Thoracic aorta (tissue), 2 donors: ENCODE results near the gene KIDINS220. TPM values are rescaled to one million over a fixed set of nuclear protein-coding genes. Genes with fewer than 3 reads are reported as not detected.

Experiments used
- ATAC-seq: fragments of 150-250 bp; one replicate; pipeline ENCODE4 v1.8.0; 2017; ENCODE audit warnings: low read depth; ENCODE audit not compliant: insufficient number of reproducible peaks, low FRiP score
- DNase-seq: peaks from one replicate; pipeline ENCODE4 v3.0.0-alpha.2; 2020; ENCODE audit warnings: low spot score
- H3K27ac ChIP-seq, 2 donors: fragments of 200-600 bp; sonication (generic); 1 replicate in 1 of 2; 2 replicates in 1 of 2; pipeline ENCODE4 v1.5.1; 2016; ENCODE audit warnings: mild to moderate bottlenecking in 2 of 2, moderate library complexity in 2 of 2
- H3K27me3 ChIP-seq: fragments of 200-600 bp; sonication (generic); replicated peaks from 2 replicates; pipeline ENCODE4 v1.6.0; 2016; ENCODE audit warnings: mild to moderate bottlenecking; ENCODE audit not compliant: insufficient read depth
- H3K36me3 ChIP-seq: fragments of 200-600 bp; sonication (generic); one replicate; pipeline ENCODE4 v1.5.1; 2016
- H3K4me1 ChIP-seq, 2 donors: fragments of 200-600 bp; sonication (generic); 1 replicate in 1 of 2; 2 replicates in 1 of 2; pipeline versions ENCODE4 v1.5.1 to v1.6.0; 2016; ENCODE audit warnings: low read depth in 2 of 2, mild to moderate bottlenecking in 1 of 2; ENCODE audit not compliant: control insufficient read depth in 1 of 2
- H3K4me3 ChIP-seq: fragments of 200-600 bp; sonication (generic); 2 replicates; pipeline ENCODE4 v1.5.1; 2016; ENCODE audit warnings: mild to moderate bottlenecking
- H3K9me3 ChIP-seq: fragments of 200-600 bp; sonication (generic); 2 replicates; pipeline ENCODE4 v1.5.1; 2016
- total RNA-seq, 2 donors: library from RNA; depleted of rRNA; stranded (reverse); fragments of >200 nt; gene quantifications; one replicate each; pipeline versions ENCODE4 v1.1.0 to v1.2.3, GENCODE V29; 2016
- TF ChIP-seq, protein P1 (sequence below): fragments of 200-600 bp; sonication (generic); IDR thresholded peaks from one replicate; pipeline ENCODE4 v1.5.1; 2019; ENCODE audit warnings: antibody characterized with exemption

Gene KIDINS220
- total RNA-seq, 2 donors from 2014 or later: 107 to 113 TPM

DNA sequence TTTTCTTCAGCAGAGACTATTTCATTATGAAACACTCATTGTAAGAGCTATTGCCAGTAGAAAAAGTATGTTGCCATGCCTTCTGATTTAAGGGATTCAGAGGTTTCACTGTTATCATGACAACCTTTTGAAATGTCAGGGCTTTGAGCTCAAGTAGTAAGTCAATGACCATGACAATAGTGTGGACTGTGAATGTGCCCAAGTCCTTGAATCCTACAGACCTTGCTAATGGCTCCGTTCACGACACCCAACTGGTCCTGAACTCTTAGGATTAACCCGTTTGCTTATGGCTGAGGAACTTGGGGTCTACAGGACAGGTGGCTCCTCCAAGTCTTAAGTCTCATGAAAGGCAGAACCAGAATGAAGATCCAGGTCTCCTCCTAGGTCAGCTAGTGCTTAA lies 17.6 kb upstream of the KIDINS220 start:
- Histone ChIP-seq H3K27me3 (no peaks in the 10 kb centered on the region), H3K36me3 (no peaks in the 10 kb centered on the region), H3K9me3 (no peaks in the 10 kb centered on the region), H3K27ac (no peak overlapping the region), H3K4me1 (no peaks in the 10 kb centered on the region), H3K4me3 (no peak overlapping the region)
- DNase-seq (no peak), ATAC-seq (no peak)
- TF ChIP-seq, protein P1, sequence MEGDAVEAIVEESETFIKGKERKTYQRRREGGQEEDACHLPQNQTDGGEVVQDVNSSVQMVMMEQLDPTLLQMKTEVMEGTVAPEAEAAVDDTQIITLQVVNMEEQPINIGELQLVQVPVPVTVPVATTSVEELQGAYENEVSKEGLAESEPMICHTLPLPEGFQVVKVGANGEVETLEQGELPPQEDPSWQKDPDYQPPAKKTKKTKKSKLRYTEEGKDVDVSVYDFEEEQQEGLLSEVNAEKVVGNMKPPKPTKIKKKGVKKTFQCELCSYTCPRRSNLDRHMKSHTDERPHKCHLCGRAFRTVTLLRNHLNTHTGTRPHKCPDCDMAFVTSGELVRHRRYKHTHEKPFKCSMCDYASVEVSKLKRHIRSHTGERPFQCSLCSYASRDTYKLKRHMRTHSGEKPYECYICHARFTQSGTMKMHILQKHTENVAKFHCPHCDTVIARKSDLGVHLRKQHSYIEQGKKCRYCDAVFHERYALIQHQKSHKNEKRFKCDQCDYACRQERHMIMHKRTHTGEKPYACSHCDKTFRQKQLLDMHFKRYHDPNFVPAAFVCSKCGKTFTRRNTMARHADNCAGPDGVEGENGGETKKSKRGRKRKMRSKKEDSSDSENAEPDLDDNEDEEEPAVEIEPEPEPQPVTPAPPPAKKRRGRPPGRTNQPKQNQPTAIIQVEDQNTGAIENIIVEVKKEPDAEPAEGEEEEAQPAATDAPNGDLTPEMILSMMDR: no peak

DNA sequence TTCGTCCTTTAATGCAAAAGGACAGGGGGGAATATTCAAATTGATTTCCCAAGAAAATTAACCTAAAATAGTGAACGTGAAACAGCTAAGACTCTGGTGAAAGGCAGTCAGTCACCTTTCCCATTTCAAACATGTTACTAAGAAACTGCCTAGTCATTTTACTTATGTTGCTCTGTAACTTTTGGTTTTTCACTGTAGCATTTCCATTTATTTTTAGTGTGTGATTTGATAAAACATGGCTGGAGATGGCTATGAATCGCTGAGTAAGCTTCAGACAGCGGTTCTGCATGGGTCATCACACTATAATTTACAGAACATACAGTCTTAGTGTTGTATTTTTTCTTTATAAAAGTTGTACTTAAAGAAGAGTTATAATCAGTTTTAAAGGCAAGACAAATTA lies 16.0 kb upstream of the KIDINS220 start:
- TF ChIP-seq, protein P1: no peak
- H3K27ac ChIP-seq: no peak overlapping the region
- H3K9me3 ChIP-seq: no peaks in the 10 kb centered on the region
- H3K36me3 ChIP-seq: no peaks in the 10 kb centered on the region
- H3K4me3 ChIP-seq: no peak overlapping the region
- ATAC-seq (no peak), DNase-seq (no peak)
- no peaks in the 10 kb centered on the region for H3K4me1 ChIP-seq
- no peaks in the 10 kb centered on the region for H3K27me3 ChIP-seq

DNA sequence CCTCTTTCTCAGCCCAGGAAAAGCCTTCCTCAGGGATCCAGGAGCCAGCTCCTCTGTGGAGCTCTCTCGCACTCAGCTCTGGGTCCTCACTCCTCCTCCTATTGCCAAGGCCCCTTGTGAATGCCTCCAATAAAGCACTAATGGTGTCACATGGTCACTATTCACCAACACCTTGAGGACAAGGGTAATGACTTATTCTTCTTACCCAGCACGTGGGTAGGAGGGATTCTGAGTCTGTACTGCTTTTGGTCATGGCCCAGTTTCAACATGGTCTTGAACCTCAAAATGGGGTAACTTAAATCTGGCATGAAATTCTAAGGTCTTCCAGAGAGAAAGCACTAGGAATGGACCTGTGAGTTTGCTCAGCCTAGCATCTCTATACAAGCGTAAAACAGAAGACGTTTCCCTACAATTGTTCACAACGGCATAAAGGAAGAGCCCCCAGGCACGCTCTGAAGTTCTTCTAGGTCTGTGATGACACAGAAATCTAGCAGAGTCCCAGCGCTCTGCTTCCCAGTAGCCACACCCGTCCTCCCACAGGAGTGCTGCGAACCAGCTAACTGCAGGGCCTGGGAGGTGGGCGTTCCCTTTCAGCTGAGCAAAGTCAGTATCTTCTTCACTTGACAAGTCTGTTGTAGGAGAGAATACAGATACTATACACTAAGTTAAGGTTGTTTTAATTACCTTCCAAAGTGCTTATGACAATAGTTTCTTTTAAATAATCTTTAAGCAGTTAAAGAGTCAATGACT lies 14.6 kb upstream of the KIDINS220 start:
- Histone ChIP-seq H3K36me3 (no peaks in the 10 kb centered on the region), H3K9me3 (no peaks in the 10 kb centered on the region), H3K4me1 (no peaks in the 10 kb centered on the region), H3K27me3 (no peaks in the 10 kb centered on the region), H3K27ac (no peak overlapping the region), H3K4me3 (no peak overlapping the region)
- no peak for ATAC-seq
- TF ChIP-seq, protein P1: no peak
- no peak for DNase-seq

DNA sequence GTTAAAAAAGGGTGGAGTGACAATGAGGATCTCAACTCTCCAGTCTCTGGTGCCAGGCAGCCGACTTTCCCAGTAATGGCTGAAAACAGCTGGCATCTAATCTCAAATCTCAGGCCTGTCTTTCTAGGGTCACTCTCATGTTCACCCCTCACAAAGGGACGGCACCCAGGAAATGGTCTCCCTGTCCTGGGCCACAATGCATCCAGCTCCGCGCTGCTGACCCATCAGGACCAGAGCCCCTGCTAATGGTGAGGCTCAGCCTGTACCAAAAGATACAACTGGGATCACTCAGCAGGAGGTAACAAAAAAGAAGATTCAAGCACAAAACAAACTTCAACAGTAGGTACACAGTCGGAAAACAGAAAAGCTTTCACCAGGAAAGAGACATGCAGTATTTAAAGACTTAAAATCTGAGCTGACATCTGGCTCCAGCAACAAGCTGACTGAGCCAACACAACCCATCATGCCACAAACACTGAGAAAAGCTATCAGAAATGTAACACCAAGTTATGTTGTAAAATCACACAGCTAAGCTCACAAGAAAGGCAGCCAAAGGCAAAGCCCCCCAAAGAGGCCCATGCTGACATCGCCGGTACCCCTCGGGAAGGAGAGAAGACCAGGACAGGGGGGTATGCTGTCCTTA lies 13.6 kb upstream of the KIDINS220 start:
- no peaks in the 10 kb centered on the region for H3K9me3 ChIP-seq
- no peaks in the 10 kb centered on the region for H3K27me3 ChIP-seq
- TF ChIP-seq, protein P1: no peak
- no peak overlapping the region for H3K4me3 ChIP-seq
- no peaks in the 10 kb centered on the region for H3K4me1 ChIP-seq
- H3K36me3 ChIP-seq: no peaks in the 10 kb centered on the region
- DNase-seq (no peak), ATAC-seq (no peak)
- H3K27ac ChIP-seq: no peak overlapping the region

DNA sequence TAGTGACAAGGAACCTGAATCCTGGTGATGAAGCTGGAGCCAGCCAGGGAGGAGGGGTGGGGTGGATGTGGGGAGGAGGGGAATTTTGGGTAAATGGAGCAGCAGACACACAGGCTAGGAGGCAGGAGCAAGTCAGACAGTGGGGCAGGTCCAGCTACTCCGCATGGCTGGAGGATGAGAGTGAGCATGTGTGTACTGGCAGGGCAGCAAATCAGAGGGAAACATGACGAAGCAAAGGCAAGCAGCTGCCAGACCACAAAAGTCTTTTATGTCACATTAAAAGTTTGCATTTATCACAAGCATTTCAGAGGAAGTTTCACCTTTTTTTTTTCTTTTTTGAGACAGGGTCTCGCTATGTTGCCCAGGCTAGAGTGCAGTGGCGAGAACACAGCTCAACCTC lies 11.9 kb upstream of the KIDINS220 start:
- DNase-seq (no peak), ATAC-seq (no peak)
- H3K4me3 ChIP-seq: no peak overlapping the region
- no peaks in the 10 kb centered on the region for H3K27me3 ChIP-seq
- no peak overlapping the region for H3K27ac ChIP-seq
- TF ChIP-seq, protein P1: no peak
- H3K9me3 ChIP-seq: no peaks in the 10 kb centered on the region
- H3K4me1 ChIP-seq: no peaks in the 10 kb centered on the region
- H3K36me3 ChIP-seq: no peaks in the 10 kb centered on the region
